A549 (cell line): Measurements from ENCODE around the gene ZNF346. TPM values are rescaled to one million over a fixed set of nuclear protein-coding genes. Genes with fewer than 3 reads are reported as not detected.

ENCODE experiments used
- ATAC-seq, 2 experiments: fragments of 200-7000 bp in 1 of 2; fragments of >200 bp in 1 of 2; cut with Nextera tagmentation in 1 of 2; cut with Tn5 transposase in 1 of 2; 3 replicates each; pipeline versions ENCODE4 v1.8.0 to v1.9.1; 2018 to 2020; ENCODE audit warnings: mild to moderate bottlenecking in 1 of 2, moderate library complexity in 1 of 2
- CTCF ChIA-PET: fragments of 300-600 bp; sonication (Branson Sonifier 250); formaldehyde crosslinking; extraction: SDS; loops from one replicate; lab custom pipeline; 2021; ENCODE audit warnings: antibody characterized with exemption, inconsistent platforms; lab: Yijun Ruan, JAX
- POLR2A ChIA-PET: fragments of 350-600 bp; formaldehyde crosslinking; extraction: SDS; loops from one replicate; lab custom pipeline; 2021; ENCODE audit warnings: antibody characterized with exemption, inconsistent platforms; lab: Yijun Ruan, JAX
- DNase-seq, 2 experiments: peaks; one replicate each; pipeline versions ENCODE4 v3.0.0 to v3.0.0-alpha.2; 2011 to 2016; ENCODE audit warnings: low read depth in 1 of 2, low spot score in 1 of 2
- FAIRE-seq: peaks from 2 replicates; lab custom pipeline; 2011; peaks lifted over from hg19 to GRCh38; lab: Jason Lieb, UNC
- H3K27ac ChIP-seq, 2 experiments: fragments of >200 bp; sonication (Bioruptor Twin); formaldehyde crosslinking; 3 replicates each; pipeline ENCODE4 v1.5.1; 2016 to 2017
- H3K4me1 ChIP-seq: fragments of >200 bp; sonication (Bioruptor Twin); formaldehyde crosslinking; 3 replicates; pipeline ENCODE4 v1.6.1; 2016
- H3K4me2 ChIP-seq: fragments of >200 bp; sonication (Bioruptor Twin); formaldehyde crosslinking; 3 replicates; pipeline ENCODE4 v1.6.1; 2016
- H3K4me3 ChIP-seq: fragments of >200 bp; sonication (Bioruptor Twin); formaldehyde crosslinking; 3 replicates; pipeline ENCODE4 v1.5.1; 2016
- H3K9me3 ChIP-seq: fragments of >200 bp; sonication (Bioruptor Twin); formaldehyde crosslinking; 3 replicates; pipeline ENCODE4 v1.6.1; 2016
- CBX2 ChIP-seq: fragments of 200-600 bp; sonication (generic); IDR thresholded peaks from 2 replicates; pipeline ENCODE4 v1.6.1; 2016; ENCODE audit warnings: low read depth, mild to moderate bottlenecking, borderline replicate concordance
- CBX8 ChIP-seq: fragments of 200-600 bp; sonication (generic); IDR thresholded peaks from 2 replicates; pipeline ENCODE4 v1.6.1; 2016
- CHD2 ChIP-seq: fragments of 150-350 bp; IDR thresholded peaks from 2 replicates; pipeline ENCODE4 v1.6.1; 2014; ENCODE audit warnings: low read length; ENCODE audit not compliant: partially characterized antibody
- CHD4 ChIP-seq: fragments of 200-600 bp; sonication (generic); IDR thresholded peaks from 2 replicates; pipeline ENCODE4 v1.6.1; 2016; ENCODE audit warnings: antibody characterized with exemption, mild to moderate bottlenecking, borderline replicate concordance
- ESRRA ChIP-seq: fragments of 150-350 bp; IDR thresholded peaks from 2 replicates; pipeline ENCODE4 v1.6.1; 2014; ENCODE audit warnings: mild to moderate bottlenecking, low read length, borderline replicate concordance
- FOSB ChIP-seq: fragments of 250-450 bp; sonication (Bioruptor Pico); IDR thresholded peaks from 2 replicates; pipeline ENCODE4 v1.5.0; 2020; ENCODE audit warnings: mild to moderate bottlenecking, moderate library complexity
- HEYL ChIP-seq: fragments of 250-450 bp; sonication (Bioruptor Pico); IDR thresholded peaks from 2 replicates; pipeline ENCODE4 v1.8.0; 2021; ENCODE audit warnings: mild to moderate bottlenecking, moderate library complexity
- HOXA7 ChIP-seq: fragments of 250-450 bp; sonication (Bioruptor Pico); IDR thresholded peaks from 2 replicates; pipeline ENCODE4 v1.5.0; 2020; ENCODE audit warnings: mild to moderate bottlenecking, moderate library complexity
- HOXB5 ChIP-seq: fragments of 250-450 bp; sonication (Bioruptor Pico); IDR thresholded peaks from 2 replicates; pipeline ENCODE4 v1.5.0; 2020; ENCODE audit warnings: mild to moderate bottlenecking, moderate library complexity
- KDM5A ChIP-seq: fragments of 200-600 bp; sonication (generic); IDR thresholded peaks from 2 replicates; pipeline ENCODE4 v1.6.1; 2016; ENCODE audit warnings: antibody characterized with exemption, mild to moderate bottlenecking
- MAFK ChIP-seq: fragments of 450-650 bp; IDR thresholded peaks from 2 replicates; pipeline ENCODE4 v1.6.1; 2014; ENCODE audit not compliant: partially characterized antibody
- MAZ ChIP-seq: fragments of 150-350 bp; IDR thresholded peaks from 2 replicates; pipeline ENCODE4 v1.6.1; 2014; ENCODE audit warnings: antibody characterized with exemption, low read depth, low read length, borderline replicate concordance
- MYC ChIP-seq: IDR thresholded peaks from 2 replicates; pipeline ENCODE4 v1.6.1; 2012; ENCODE audit warnings: mild to moderate bottlenecking, inconsistent platforms, low read length, improper control_type of control experiment, borderline replicate concordance
- NPAS2 ChIP-seq: fragments of 250-450 bp; sonication (Bioruptor Pico); IDR thresholded peaks from 2 replicates; pipeline ENCODE4 v1.8.0; 2022; ENCODE audit warnings: mild to moderate bottlenecking, moderate library complexity, borderline replicate concordance
- POLR2A ChIP-seq: IDR thresholded peaks from 2 replicates; pipeline ENCODE4 v1.6.1; 2012; ENCODE audit warnings: mild to moderate bottlenecking, low read length
- RCOR1 ChIP-seq: fragments of 150-350 bp; IDR thresholded peaks from 2 replicates; pipeline ENCODE4 v1.6.1; 2014; ENCODE audit warnings: antibody characterized with exemption, low read length, low read depth
- RFX5 ChIP-seq: fragments of 450-650 bp; IDR thresholded peaks from 2 replicates; pipeline ENCODE4 v1.7.1; 2014; ENCODE audit warnings: antibody characterized with exemption, mild to moderate bottlenecking, moderate library complexity
- SMC3 ChIP-seq: fragments of >200 bp; sonication (Bioruptor Twin); formaldehyde crosslinking; IDR thresholded peaks from 3 replicates; pipeline ENCODE4 v1.6.1; 2018; ENCODE audit warnings: inconsistent platforms
- TFCP2L1 ChIP-seq: fragments of 250-450 bp; sonication (Bioruptor Pico); IDR thresholded peaks from 2 replicates; pipeline ENCODE4 v1.5.0; 2021; ENCODE audit warnings: mild to moderate bottlenecking
- ZC3H11A ChIP-seq: fragments of 450-650 bp; IDR thresholded peaks from 2 replicates; pipeline ENCODE4 v1.6.1; 2014; ENCODE audit warnings: antibody characterized with exemption, mild to moderate bottlenecking
- ZNF302 ChIP-seq: fragments of 250-450 bp; sonication (Bioruptor Pico); IDR thresholded peaks from 2 replicates; pipeline ENCODE4 v1.9.0; 2021; ENCODE audit warnings: inconsistent platforms, mild to moderate bottlenecking, moderate library complexity
- ZSCAN20 ChIP-seq: fragments of 250-450 bp; sonication (Bioruptor Pico); IDR thresholded peaks from 2 replicates; pipeline ENCODE4 v1.8.0; 2022; ENCODE audit warnings: mild to moderate bottlenecking, moderate library complexity
- WGBS: methylation state at CpG from one replicate; pipeline ENCODE4 v1.1.6; 2017; ENCODE audit errors: missing lambda C conversion rate; 5-methylcytosine and 5-hydroxymethylcytosine counted together
- polyA plus RNA-seq, 4 experiments: library from polyadenylated mRNA; depleted of rRNA in 3 of 4; stranded (reverse); fragments of >200 nt; fragmentation: RNase III in 1 of 4; extraction: RNeasy Plus Mini Kit Qiagen cat#74134 plus additional on column Dnase treatment in 1 of 4; gene quantifications; 2 replicates in 3 of 4; 3 replicates in 1 of 4; pipeline ENCODE4 v1.2.3, GENCODE V29; 2011 to 2017
- TF ChIP-seq, protein P1 (sequence below): IDR thresholded peaks from 2 replicates; pipeline ENCODE4 v1.6.1; 2012
- TF ChIP-seq, protein P2 (sequence below): IDR thresholded peaks from 2 replicates; pipeline ENCODE4 v1.6.1; 2012; ENCODE audit warnings: low read depth, borderline replicate concordance
- TF ChIP-seq, protein P3 (sequence below): fragments of >200 bp; sonication (Bioruptor Twin); formaldehyde crosslinking; IDR thresholded peaks from 3 replicates; pipeline ENCODE4 v1.5.1; 2016

ZNF346 gene
- polyA plus RNA-seq, 2 of the 4 experiments (the other 2 are of a cell fraction): 13.5 to 14.1 TPM

DNA sequence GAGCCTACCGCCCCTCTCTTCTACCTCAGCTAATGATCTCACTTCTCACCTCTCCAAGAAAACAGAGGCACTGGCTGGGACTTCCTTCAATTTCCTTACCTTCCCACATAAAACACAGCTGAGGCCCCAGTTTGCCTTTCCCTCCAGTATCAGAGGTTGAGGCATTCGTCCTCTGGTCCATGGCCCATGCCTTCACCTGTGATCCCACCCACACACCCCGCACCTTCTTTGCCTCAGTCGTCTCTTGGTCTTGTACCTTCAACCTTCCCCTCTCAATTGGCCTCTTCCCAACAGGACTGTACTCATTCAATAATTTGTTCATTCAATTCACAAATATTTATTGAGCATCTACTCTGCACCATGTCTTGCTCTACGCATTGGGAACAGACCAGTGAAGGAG, 100.1 kb downstream of the ZNF346 start:
- no peak for ATAC-seq
- DNase-seq: no peak
- WGBS: 82% methylated on average over 5 of the region's 5 CpGs
- ChIA-PET CTCF (interaction anchor here (0.8 to 1.4 kb wide), 5 partner anchors 9 to 280 kb away, joined by 3 to 17 read pairs (median 4); no protein-coding TSS in a partner anchor), POLR2A (no interaction called here)
- Histone ChIP-seq H3K4me1 (no peaks in the 10 kb centered on the region), H3K4me3 (no peak overlapping the region), H3K9me3 (no peaks in the 10 kb centered on the region), H3K4me2 (no peak overlapping the region), H3K27ac (no peak overlapping the region)
- TF ChIP-seq ZSCAN20: no peak
- no peak for TF ChIP-seq MAFK
- TF ChIP-seq, protein P1, sequence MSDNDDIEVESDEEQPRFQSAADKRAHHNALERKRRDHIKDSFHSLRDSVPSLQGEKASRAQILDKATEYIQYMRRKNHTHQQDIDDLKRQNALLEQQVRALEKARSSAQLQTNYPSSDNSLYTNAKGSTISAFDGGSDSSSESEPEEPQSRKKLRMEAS: no peak
- no peak for TF ChIP-seq FOSB
- no peak for TF ChIP-seq ZNF302
- no peak for TF ChIP-seq HOXA7 (CRISPR knock-in tag)
- TF ChIP-seq, protein P2, sequence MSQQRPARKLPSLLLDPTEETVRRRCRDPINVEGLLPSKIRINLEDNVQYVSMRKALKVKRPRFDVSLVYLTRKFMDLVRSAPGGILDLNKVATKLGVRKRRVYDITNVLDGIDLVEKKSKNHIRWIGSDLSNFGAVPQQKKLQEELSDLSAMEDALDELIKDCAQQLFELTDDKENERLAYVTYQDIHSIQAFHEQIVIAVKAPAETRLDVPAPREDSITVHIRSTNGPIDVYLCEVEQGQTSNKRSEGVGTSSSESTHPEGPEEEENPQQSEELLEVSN: no peak
- TF ChIP-seq, protein P3, sequence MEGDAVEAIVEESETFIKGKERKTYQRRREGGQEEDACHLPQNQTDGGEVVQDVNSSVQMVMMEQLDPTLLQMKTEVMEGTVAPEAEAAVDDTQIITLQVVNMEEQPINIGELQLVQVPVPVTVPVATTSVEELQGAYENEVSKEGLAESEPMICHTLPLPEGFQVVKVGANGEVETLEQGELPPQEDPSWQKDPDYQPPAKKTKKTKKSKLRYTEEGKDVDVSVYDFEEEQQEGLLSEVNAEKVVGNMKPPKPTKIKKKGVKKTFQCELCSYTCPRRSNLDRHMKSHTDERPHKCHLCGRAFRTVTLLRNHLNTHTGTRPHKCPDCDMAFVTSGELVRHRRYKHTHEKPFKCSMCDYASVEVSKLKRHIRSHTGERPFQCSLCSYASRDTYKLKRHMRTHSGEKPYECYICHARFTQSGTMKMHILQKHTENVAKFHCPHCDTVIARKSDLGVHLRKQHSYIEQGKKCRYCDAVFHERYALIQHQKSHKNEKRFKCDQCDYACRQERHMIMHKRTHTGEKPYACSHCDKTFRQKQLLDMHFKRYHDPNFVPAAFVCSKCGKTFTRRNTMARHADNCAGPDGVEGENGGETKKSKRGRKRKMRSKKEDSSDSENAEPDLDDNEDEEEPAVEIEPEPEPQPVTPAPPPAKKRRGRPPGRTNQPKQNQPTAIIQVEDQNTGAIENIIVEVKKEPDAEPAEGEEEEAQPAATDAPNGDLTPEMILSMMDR: no peak
- TF ChIP-seq POLR2A: no peak
- no peak for TF ChIP-seq CBX2
- TF ChIP-seq CBX8: no peak
- no peak for TF ChIP-seq ZC3H11A
- no peak for TF ChIP-seq RFX5
- no peak for TF ChIP-seq TFCP2L1 (CRISPR knock-in tag)
- no peak for TF ChIP-seq HEYL (CRISPR knock-in tag)
- TF ChIP-seq MAZ: no peak
- TF ChIP-seq SMC3: no peak
- FAIRE-seq: no peak

DNA sequence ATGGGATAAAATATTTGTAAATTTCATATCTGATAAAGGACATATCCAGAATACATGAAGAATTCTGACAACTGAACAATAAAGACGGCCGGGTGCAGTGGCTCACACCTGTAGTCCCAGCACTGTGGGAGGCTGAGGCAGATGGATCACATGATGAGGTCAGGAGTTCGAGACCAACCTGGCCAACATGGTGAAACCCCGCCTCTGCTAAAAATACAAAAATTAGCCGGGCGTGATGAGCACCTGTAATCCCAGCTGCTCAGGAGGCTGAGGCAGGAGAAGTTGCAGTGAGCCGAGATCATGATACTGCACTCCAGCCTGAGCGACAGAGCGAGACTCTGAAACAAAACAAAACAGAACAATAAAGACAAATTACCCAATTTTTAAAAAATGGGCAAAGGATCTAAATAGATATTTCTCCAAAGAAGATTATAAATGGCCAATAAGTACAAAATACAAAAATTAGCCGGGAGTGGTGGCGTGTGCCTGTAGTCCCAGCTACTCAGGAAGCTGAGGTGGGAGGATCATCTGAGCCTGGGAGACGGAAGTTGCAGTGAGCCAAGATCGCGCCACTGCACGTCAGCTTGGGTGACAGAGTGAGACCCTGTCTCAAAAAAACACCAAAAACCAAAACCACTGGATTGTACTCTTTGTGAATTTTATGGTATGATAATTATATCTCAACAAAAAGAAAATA, 101.4 kb downstream of the ZNF346 start:
- DNase-seq: no peak
- POLR2A ChIA-PET: interaction anchor here (0.7 kb wide), 1 partner anchor 97 kb away, joined by 7 read pairs; no protein-coding TSS in a partner anchor
- H3K4me3 ChIP-seq: no peak overlapping the region
- no peak overlapping the region for H3K27ac ChIP-seq
- ATAC-seq: no peak
- no peak overlapping the region for H3K4me2 ChIP-seq
- H3K9me3 ChIP-seq: no peaks in the 10 kb centered on the region
- CTCF ChIA-PET: interaction anchor here (1.2 to 16.4 kb wide), 4 partner anchors 9 to 52 kb away, joined by 3 to 168 read pairs (median 5); partner anchors contain the start of gene NSD1
- WGBS: 78% methylated on average over 15 of the region's 15 CpGs
- TF ChIP-seq CHD4 (no peak), MYC (no peak), RCOR1 (no peak), POLR2A (no peak), MAFK (no peak), ESRRA (no peak), KDM5A (no peak), NPAS2 (no peak), CHD2 (no peak), TFCP2L1 (CRISPR knock-in tag) (no peak), HOXB5 (CRISPR knock-in tag) (no peak)
- no peaks in the 10 kb centered on the region for H3K4me1 ChIP-seq
- FAIRE-seq: no peak
